CD4-positive, alpha-beta T cell (primary cell): Measurements from ENCODE around the gene KNL1. TPM values are rescaled to one million over a fixed set of nuclear protein-coding genes. Genes with fewer than 3 reads are reported as not detected.

ENCODE experiments used
- ATAC-seq: fragments of 200-7000 bp; cut with Tn5 transposase; one replicate; pipeline ENCODE4 v1.10.0; 2022; ENCODE audit warnings: mild to moderate bottlenecking; ENCODE audit not compliant: poor library complexity
- CTCF ChIA-PET: fragments of 350-600 bp; sonication (Branson Sonifier 250); formaldehyde crosslinking; loops from one replicate; lab custom pipeline; 2021; ENCODE audit warnings: antibody characterized with exemption, inconsistent platforms; lab: Charles Lee
- POLR2A ChIA-PET: fragments of 350-600 bp; sonication (Branson Sonifier 250); formaldehyde crosslinking; loops from one replicate; lab custom pipeline; 2021; ENCODE audit warnings: antibody characterized with exemption, inconsistent platforms; lab: Charles Lee
- DNase-seq, 14 experiments: peaks; one replicate each; pipeline ENCODE4 v3.0.0-alpha.2; 2013 to 2020; ENCODE audit warnings: mixed read lengths in 2 of 14
- H3K27ac ChIP-seq, 2 donors: one replicate each; pipeline versions ENCODE4 v1.5.1 to v1.7.0; 2013; ENCODE audit warnings: low read length in 2 of 2, low read depth in 1 of 2, mild to moderate bottlenecking in 1 of 2
- H3K27me3 ChIP-seq, 2 experiments: 1 replicate in 1 of 2; 2 replicates in 1 of 2; pipeline versions ENCODE4 v1.6.1 to v1.7.0; 2013; ENCODE audit warnings: low read length in 2 of 2, control low read depth in 1 of 2, mild to moderate bottlenecking in 1 of 2, moderate library complexity in 1 of 2; ENCODE audit not compliant: insufficient read depth in 2 of 2, control insufficient read depth in 1 of 2
- H3K36me3 ChIP-seq: one replicate; pipeline ENCODE4 v1.6.1; 2013; ENCODE audit warnings: low read length, control low read depth; ENCODE audit not compliant: insufficient read depth
- H3K4me1 ChIP-seq: one replicate; pipeline ENCODE4 v1.6.1; 2013; ENCODE audit warnings: low read length, control low read depth; ENCODE audit not compliant: insufficient read depth
- H3K4me3 ChIP-seq: one replicate; pipeline ENCODE4 v1.5.1; 2013; ENCODE audit warnings: mild to moderate bottlenecking, low read length, moderate library complexity
- H3K9me3 ChIP-seq, 2 experiments: 1 replicate in 1 of 2; 2 replicates in 1 of 2; pipeline versions ENCODE4 v1.6.1 to v1.7.0; 2013; ENCODE audit warnings: low read length in 2 of 2, mild to moderate bottlenecking in 2 of 2, control low read depth in 1 of 2, moderate library complexity in 1 of 2; ENCODE audit not compliant: control insufficient read depth in 1 of 2, insufficient read depth in 1 of 2
- H3K27ac Mint-ChIP-seq: one replicate; pipeline ENCODE4 v1.8.0; 2020; ENCODE audit warnings: mixed read lengths
- H3K27me3 Mint-ChIP-seq: one replicate; pipeline ENCODE4 v1.8.0; 2021; ENCODE audit warnings: mixed read lengths
- H3K36me3 Mint-ChIP-seq: one replicate; pipeline ENCODE4 v1.8.0; 2021; ENCODE audit warnings: low read depth, mixed read lengths
- H3K4me1 Mint-ChIP-seq: one replicate; pipeline ENCODE4 v1.8.0; 2021; ENCODE audit warnings: low read depth, mixed read lengths
- H3K4me3 Mint-ChIP-seq: one replicate; pipeline ENCODE4 v1.8.0; 2020; ENCODE audit warnings: mild to moderate bottlenecking, mixed read lengths
- H3K9me3 Mint-ChIP-seq: one replicate; pipeline ENCODE4 v1.8.0; 2020; ENCODE audit warnings: mixed read lengths
- CTCF ChIP-seq: fragments of 200-600 bp; IDR thresholded peaks from one replicate; pipeline ENCODE4 v1.8.0; 2022; ENCODE audit warnings: antibody characterized with exemption, mild to moderate bottlenecking
- intact Hi-C, 2 experiments: fragments of 100-400 bp; cut with DNase I in 1 of 2; cut with micrococcal nuclease in 1 of 2; formaldehyde crosslinking; loops; one replicate each; pipeline versions ENCODE4 v1.15.1 to v1.9.0; 2023 to 2025; cut with DNase I, micrococcal nuclease
- polyA plus RNA-seq, 2 donors: library from polyadenylated mRNA; unstranded; fragments of 120-200 nt; gene quantifications; one replicate each; pipeline ENCODE4 v1.2.1, GENCODE V29; 2013
- total RNA-seq, 174 experiments: library from RNA in 2 of 174; stranded (reverse) in 2 of 174; gene quantifications; one replicate each; pipeline ENCODE4 v1.2.3 and lab custom pipeline; 2021 to 2026

The KNL1 gene
- total RNA-seq (under 1 TPM; 0.59 to 0.69 TPM), total RNA-seq (lab: John Stamatoyannopoulos, UW) (0.61 to 141 (median 5.4) reads per million in 172 experiments)
- 0.87 TPM for polyA plus RNA-seq (2013, experiment 1 of 2)
- 1.8 TPM for polyA plus RNA-seq (2013, experiment 2 of 2)

GRCh38 chr15:40593588-40594428 is at the start of gene KNL1:
Gene KNL1 (plus strand): TSS chr15:40594249. CDS start chr15:40602932, 8,683 bp downstream.
- Histone ChIP-seq H3K27ac (peak within 1 kb of the TSS; percentile 89 to 91), H3K36me3 (no peaks in the 10 kb centered on the region), H3K27me3 (peaks cover 0 to 5% of the 10 kb centered on the region in 2 experiments), H3K4me3 (peak within 1 kb of the TSS; percentile 78), H3K4me1 (peaks cover 20% of the 10 kb centered on the region), H3K9me3 (no peaks in the 10 kb centered on the region)
- ChIA-PET CTCF (interaction anchor here (1.0 to 1.2 kb wide), 2 partner anchors 189 kb away, joined by 3 to 5 read pairs; no protein-coding TSS in a partner anchor), POLR2A (interaction anchor here (1.3 to 1.8 kb wide), 5 partner anchors 24 to 101 kb away, joined by 3 to 8 read pairs (median 5); partner anchors contain the start of genes CCDC32, RAD51 and RPUSD2)
- Mint-ChIP-seq H3K4me3 (peak within 1 kb of the TSS; percentile 99), H3K4me1 (peaks cover 33% of the 10 kb centered on the region), H3K36me3 (peaks cover 6% of the 10 kb centered on the region), H3K27ac (peak within 1 kb of the TSS; percentile 91), H3K27me3 (peaks cover 18% of the 10 kb centered on the region), H3K9me3 (no peaks in the 10 kb centered on the region)
- peak; percentile 80 for ATAC-seq
- peak; percentile 74 to 95 (median 83) for DNase-seq
- TF ChIP-seq CTCF, result no peak
- intact Hi-C loops, result loop anchor here (2.0 to 10.0 kb wide), 10 partner anchors 29 to 1681 kb away; partner anchors contain the start of genes BAHD1 (in 1 of the 2), C15orf62 (in 1 of the 2), CCDC32 (in 1 of the 2) and CHAC1 (in 1 of the 2)

GRCh38 chr15:40545457-40545856 is 48.6 kb upstream of the KNL1 start:
- Histone ChIP-seq H3K4me1 (no peaks in the 10 kb centered on the region), H3K9me3 (no peaks in the 10 kb centered on the region), H3K27ac (no peak overlapping the region), H3K4me3 (no peak overlapping the region), H3K27me3 (no peaks in the 10 kb centered on the region), H3K36me3 (peaks cover 16% of the 10 kb centered on the region)
- H3K4me3 Mint-ChIP-seq, result no peak overlapping the region
- no peak overlapping the region for H3K27ac Mint-ChIP-seq
- intact Hi-C loops, result no loop called here
- H3K9me3 Mint-ChIP-seq, result no peaks in the 10 kb centered on the region
- H3K27me3 Mint-ChIP-seq, result no peaks in the 10 kb centered on the region
- peaks cover 32% of the 10 kb centered on the region for H3K36me3 Mint-ChIP-seq
- no peak for TF ChIP-seq CTCF
- DNase-seq (no peak), ATAC-seq (no peak)
- CTCF ChIA-PET, result no interaction called here
- POLR2A ChIA-PET, result interaction anchor here (0.6 kb wide), 1 partner anchor 18 kb away, joined by 3 read pairs; no protein-coding TSS in a partner anchor
- H3K4me1 Mint-ChIP-seq, result no peaks in the 10 kb centered on the region

- Mint-ChIP-seq H3K27me3 (no peaks in the 10 kb centered on the region), H3K4me3 (no peak overlapping the region), H3K27ac (no peak overlapping the region), H3K36me3 (peaks cover 45% of the 10 kb centered on the region), H3K9me3 (no peaks in the 10 kb centered on the region), H3K4me1 (no peaks in the 10 kb centered on the region)
- Histone ChIP-seq H3K4me1 (no peaks in the 10 kb centered on the region), H3K4me3 (no peak overlapping the region), H3K27me3 (no peaks in the 10 kb centered on the region), H3K9me3 (no peaks in the 10 kb centered on the region), H3K27ac (no peak overlapping the region), H3K36me3 (peaks cover 30% of the 10 kb centered on the region)
- intact Hi-C loops, result no loop called here
- DNase-seq (no peak), ATAC-seq (no peak)
- ChIA-PET CTCF (no interaction called here), POLR2A (no interaction called here)
- TF ChIP-seq CTCF, result no peak
These were observed 45.4 kb upstream of the KNL1 start for GRCh38 chr15:40548610-40549009.
